ENCODE data around the gene MDK.

Gene MDK

DNA sequence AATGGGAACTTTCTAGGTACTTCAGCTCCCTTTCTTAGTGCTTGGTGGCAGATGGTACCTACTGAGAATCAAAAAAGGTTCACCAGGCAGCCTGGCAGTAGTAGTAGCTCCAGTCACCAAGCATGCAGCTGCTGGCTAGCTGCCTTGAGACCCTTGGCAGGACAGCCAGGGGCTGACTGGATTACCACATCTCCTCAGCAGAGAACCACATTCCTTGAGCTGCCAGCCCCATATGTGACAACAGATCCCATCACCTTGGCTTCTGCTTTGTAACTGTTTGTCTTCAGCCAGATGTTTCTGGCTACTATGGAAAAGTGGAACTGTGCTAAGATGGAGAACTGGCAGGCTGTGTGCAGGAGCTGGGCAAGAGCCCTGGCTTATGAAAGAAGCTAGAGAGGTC lies 49.7 kb downstream of the MDK start:
- Histone ChIP-seq H3K9ac (ENCODE audit: low read depth, low read length) (no peak overlapping the region), H3K9me3 (ENCODE audit: control insufficient read depth, insufficient read depth, low read length) (no peaks in the 10 kb centered on the region), H3K36me3 (ENCODE audit: insufficient read depth, low read length) (no peaks in the 10 kb centered on the region), H3K4me1 (ENCODE audit: insufficient read depth, low read length) (peaks cover 22% of the 10 kb centered on the region)

Measured in ES-I3 (cell line).